Fibroblast of gingiva (primary cell): Measurements from ENCODE around the gene PCSK6.

ENCODE experiments used
- DNase-seq: peaks from one replicate; pipeline ENCODE4 v3.0.0-alpha.2; 2011; ENCODE audit warnings: low read depth

The PCSK6 gene

DNA sequence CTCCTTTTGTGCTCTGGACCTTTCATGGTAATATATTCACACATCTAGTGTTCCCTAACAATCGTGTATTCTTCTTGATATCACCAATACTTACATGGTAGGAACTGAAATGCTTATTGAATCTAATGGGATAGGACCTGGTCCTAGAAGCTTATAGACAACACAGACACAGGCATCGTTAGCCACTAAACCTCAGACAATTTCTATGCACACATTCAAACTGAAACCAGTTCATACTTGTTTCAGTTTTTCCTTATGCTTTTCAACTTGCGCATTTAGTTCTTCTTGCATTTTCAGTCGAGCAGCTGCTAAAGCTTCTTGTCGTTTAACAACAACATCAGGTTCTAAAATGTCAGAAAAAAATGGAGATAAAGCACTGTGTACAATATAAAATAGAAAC is 214.5 kb downstream of the PCSK6 start:
- DNase-seq: no peak

GRCh38 chr15:101273534-101273933 is 216.0 kb downstream of the PCSK6 start:
- no peak for DNase-seq

- no peak for DNase-seq
These were observed 216.9 kb downstream of the PCSK6 start for GRCh38 chr15:101272584-101272983.

GRCh38 chr15:101269479-101270223 is 219.9 kb downstream of the PCSK6 start:
- no peak for DNase-seq

DNA sequence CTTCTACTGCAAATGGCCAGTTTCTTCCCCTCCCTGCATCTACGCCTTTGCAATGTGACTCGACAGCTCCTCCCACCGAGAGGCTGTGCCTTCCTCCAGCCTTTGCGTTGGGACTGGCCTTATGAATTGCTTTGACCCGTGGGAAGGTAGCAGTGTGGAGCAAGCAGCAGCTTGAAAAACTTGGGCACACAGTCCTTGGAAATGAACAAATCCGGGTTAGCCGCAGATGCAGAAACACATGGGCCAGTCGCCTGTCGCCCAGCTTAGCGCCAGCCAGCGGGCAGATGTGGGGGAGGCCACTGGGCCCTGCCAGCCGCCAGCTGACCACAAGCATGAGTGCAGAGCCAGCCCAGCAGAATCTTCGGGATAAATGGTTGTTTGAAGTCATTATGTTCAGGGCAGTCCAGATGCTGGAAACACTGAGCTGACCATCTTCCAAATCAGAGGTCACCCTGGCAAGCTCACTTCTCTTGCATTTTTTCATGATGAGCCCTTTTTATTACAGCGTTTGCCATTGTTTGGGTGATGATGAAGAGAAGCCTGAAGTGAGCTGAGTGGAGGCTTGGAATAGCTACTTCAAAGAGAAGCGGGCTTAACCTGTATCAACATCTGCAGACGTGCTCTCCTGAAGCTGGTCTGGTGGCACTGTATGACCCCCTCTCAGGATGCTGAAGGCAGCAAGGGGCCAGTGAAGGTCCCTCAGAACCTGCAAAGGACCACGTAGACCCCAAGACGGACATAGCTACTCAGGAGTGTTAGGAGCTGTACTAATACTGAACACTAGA is 222.0 kb downstream of the PCSK6 start:
- peak; percentile 99 for DNase-seq

GRCh38 chr15:101266787-101267186 is 222.7 kb downstream of the PCSK6 start:
- DNase-seq: no peak

GRCh38 chr15:101266034-101266433 is 223.5 kb downstream of the PCSK6 start:
- DNase-seq: peak; percentile 71

GRCh38 chr15:101264911-101265641 is 224.4 kb downstream of the PCSK6 start:
- no peak for DNase-seq

DNA sequence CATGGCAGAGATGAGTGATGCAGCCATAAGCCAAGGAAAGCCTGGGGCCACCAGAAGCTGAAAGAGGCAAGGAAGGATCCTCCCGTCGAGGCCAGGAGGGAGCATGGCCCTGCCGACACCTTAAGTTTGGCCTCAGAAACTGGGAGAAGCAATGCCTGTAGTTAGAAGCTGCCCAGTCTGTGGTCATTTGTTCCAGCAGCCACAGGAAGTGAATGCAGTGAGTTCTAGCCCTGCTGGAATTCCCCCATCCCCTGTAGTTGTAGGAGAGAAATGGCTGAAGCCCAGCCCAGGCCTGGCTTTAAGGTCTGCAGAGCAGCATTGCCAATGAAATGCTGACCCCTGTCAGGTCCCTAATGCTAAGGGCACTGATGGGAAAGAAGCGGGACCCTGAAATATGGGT is 225.5 kb downstream of the PCSK6 start:
- DNase-seq: no peak

- DNase-seq: peak; percentile 67
These were observed 227.0 kb downstream of the PCSK6 start for GRCh38 chr15:101262551-101262950.

DNA sequence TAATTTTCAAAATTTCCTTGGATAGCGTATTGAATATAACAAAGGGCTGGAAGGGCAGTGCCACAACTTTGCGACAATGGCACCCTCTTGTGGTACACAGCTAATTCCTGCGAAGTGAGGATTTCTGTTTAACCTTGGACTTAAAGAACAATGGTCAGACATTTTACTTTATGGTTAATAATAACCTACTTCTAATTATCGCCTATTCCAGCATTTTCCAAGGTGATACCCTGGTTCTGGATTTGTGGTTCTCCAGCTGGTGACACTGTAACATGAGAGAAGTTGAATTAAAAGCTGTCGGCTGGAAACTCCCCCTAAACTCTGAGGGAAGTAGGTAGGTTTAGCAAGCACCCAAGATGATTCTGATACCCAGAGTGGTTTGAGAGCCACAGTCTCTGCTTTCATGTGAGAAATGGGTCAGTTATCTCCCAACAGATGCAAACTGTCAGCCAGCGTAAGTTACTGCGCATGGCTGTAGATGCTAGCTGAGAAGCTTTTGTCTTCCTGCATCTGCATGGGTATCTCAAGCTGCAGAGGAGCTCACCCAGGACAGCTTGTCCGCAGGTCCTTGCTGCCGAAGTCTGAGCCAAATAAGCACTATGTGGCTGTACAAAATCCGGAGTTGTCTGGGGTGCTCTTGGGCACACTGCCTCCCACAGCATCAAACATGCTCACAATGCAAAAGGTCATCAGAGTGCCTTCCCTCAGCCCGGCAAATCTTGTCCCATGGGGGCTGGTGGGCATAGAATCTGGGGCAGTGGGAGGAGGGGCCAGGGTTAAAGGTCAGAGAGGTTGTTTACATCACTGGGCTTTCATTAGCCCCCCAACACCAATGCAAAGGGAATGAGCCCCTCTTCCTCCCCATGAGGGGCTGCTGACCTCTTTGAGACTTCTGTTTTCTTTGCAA is 231.0 kb downstream of the PCSK6 start:
- DNase-seq: peak; percentile 69

DNA sequence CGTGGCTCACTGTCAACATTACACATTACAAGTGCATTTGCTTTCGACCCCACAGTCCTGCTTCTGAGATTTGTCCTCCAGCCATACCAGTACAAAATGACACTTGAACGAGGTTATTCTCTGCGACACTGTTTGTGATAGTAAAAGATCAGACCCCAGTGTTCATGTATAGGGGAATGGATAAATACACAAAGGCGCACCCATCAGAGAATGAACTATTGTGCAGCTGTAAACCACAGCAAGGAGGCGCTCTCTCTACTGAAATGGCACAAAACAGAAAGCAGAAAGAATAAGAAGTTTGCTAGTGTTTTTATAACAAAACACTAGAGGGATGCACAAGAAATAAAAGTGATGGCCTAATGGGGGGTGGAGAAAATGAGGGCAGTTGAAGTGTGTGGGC is 232.8 kb downstream of the PCSK6 start:
- no peak for DNase-seq

GRCh38 chr15:101255615-101256241 is 233.8 kb downstream of the PCSK6 start:
- DNase-seq: no peak

GRCh38 chr15:101255051-101255395 is 234.5 kb downstream of the PCSK6 start:
- peak; percentile 34 for DNase-seq

DNA sequence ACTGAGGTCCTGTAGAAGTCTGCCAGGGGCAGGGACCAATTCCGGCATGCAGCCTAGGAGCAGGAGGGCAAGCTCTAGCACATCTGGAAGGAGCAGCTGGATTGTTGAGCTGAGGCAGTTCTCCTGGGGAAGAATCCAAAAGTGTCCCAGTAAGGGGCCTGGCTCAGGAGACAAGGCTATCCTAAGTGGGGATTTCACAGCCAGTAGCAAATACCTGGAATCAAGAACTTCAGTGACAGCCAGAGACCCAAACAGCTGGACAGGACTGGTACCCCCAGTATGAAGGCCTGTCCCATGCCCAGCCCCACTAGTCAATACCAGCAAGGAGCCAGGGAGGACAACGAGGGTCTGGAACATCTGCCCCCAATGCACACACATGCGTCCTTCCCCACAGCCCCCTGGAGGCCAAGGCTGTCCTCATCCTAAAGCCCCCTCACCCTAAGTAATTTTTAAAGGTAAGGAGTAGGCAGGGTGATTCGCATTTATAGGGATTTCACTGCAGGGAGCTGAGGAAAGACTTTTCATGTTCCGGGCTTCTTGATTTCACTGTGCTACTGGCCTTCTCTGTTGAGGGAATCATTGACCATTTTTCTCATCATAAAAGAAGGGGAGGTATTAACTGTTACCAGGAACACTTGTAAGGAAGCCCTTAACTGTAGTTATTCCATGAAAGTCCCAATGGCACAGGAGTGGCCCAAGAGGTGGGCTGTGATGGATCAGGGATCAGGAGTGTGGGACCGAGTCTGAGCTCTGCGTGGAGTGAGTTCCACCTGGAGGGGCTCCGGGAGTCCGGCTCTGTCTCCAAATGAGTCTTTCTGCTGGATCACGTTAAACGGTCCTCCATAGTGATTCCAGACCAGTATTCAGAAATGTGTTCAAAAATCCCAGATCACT is 235.1 kb downstream of the PCSK6 start:
- DNase-seq: no peak
